Measurements from ENCODE around the gene RAB3GAP2. TPM values are rescaled to one million over a fixed set of nuclear protein-coding genes. Genes with fewer than 3 reads are reported as not detected.
"Not testable (repeated sequence)": the region's sequence is repeated elsewhere in the genome, so short reads cannot be mapped to it uniquely, and the experiment has no call there.

RAB3GAP2 gene
- total RNA-seq, 4 donors from 2014 or later, result 13.8 to 28.0 (median 20.4) TPM

DNA sequence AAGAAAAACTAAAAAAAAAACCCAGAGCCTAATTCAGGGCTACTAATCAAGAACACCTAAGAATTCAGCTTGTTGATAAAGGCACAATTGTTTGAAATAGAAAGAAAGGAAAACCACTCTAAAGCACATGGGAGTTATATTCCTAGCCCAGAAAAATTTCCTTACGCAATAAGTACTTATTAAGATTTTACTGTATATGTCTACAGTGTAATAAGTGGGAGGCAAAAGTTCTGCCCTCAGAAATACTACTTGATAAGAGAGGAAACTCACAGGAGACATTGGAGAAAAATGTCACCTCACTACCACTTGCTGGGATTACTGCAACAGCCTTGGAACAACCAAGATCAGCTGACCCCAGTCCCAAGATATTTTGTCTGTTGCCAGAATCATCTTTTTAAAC, 112.2 kb downstream of the RAB3GAP2 start:
- no peak for TF ChIP-seq POLR2A (IDR thresholded peaks at IDR 0.05)
- TF ChIP-seq, protein P1, sequence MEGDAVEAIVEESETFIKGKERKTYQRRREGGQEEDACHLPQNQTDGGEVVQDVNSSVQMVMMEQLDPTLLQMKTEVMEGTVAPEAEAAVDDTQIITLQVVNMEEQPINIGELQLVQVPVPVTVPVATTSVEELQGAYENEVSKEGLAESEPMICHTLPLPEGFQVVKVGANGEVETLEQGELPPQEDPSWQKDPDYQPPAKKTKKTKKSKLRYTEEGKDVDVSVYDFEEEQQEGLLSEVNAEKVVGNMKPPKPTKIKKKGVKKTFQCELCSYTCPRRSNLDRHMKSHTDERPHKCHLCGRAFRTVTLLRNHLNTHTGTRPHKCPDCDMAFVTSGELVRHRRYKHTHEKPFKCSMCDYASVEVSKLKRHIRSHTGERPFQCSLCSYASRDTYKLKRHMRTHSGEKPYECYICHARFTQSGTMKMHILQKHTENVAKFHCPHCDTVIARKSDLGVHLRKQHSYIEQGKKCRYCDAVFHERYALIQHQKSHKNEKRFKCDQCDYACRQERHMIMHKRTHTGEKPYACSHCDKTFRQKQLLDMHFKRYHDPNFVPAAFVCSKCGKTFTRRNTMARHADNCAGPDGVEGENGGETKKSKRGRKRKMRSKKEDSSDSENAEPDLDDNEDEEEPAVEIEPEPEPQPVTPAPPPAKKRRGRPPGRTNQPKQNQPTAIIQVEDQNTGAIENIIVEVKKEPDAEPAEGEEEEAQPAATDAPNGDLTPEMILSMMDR (IDR thresholded peaks at IDR 0.05), result no peak
- DNase-seq, result no peak
- no peaks in the 10 kb centered on the region for H3K4me1 ChIP-seq
- no peak overlapping the region for H3K4me3 ChIP-seq
- H3K9me3 ChIP-seq, result no peaks in the 10 kb centered on the region
- no peak overlapping the region for H3K27ac ChIP-seq
- intact Hi-C loops (cut with DNase I), result no loop called here
- H3K36me3 ChIP-seq, result peaks cover 0 to 81% (median 16%) of the 10 kb centered on the region in 3 donors
- H3K27me3 ChIP-seq, result no peaks in the 10 kb centered on the region
- WGBS, 2 donors, result 86 to 94% methylated on average over 1 of the region's 1 CpG

DNA sequence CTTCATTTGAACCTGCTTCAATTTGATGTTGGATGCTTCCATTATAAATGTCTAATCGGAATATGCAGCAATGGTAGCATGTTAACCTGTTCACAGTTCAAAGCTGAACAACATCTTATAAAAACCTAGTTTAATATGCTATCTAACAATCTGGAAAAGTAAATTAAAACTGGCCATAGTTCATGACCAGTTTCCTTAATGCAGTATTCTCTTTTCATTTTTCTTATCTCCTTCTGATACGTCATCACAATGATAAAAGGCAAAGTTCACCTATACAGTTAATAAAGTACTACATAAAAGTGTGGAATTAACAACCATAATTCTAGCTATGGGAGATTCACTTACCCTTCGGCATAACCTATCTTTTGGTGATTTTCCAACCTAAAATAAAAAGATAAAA, 113.2 kb downstream of the RAB3GAP2 start:
- WGBS, 2 donors, result 92 to 97% methylated on average over 3 of the region's 3 CpGs
- no peak for TF ChIP-seq POLR2A (IDR thresholded peaks at IDR 0.05)
- TF ChIP-seq, protein P1 (IDR thresholded peaks at IDR 0.05), result no peak
- H3K27ac ChIP-seq, result no peak overlapping the region
- peaks cover 0 to 81% (median 12%) of the 10 kb centered on the region in 3 donors for H3K36me3 ChIP-seq
- DNase-seq, result no peak
- H3K4me3 ChIP-seq, result no peak overlapping the region
- no peaks in the 10 kb centered on the region for H3K4me1 ChIP-seq
- H3K27me3 ChIP-seq, result no peaks in the 10 kb centered on the region
- no peaks in the 10 kb centered on the region for H3K9me3 ChIP-seq
- intact Hi-C loops (cut with DNase I), result no loop called here

GRCh38 chr1:220158530-220158929, 113.7 kb downstream of the RAB3GAP2 start:
- H3K4me3 ChIP-seq; H3K9me3 ChIP-seq; intact Hi-C loops (cut with DNase I); H3K27me3 ChIP-seq; H3K27ac ChIP-seq; H3K4me1 ChIP-seq; DNase-seq: not testable (repeated sequence)
- 89 to 98% methylated on average over 7 of the region's 7 CpGs for WGBS, 2 donors
- H3K36me3 ChIP-seq, result peaks cover 0 to 83% (median 12%) of the 10 kb centered on the region in 3 donors

DNA sequence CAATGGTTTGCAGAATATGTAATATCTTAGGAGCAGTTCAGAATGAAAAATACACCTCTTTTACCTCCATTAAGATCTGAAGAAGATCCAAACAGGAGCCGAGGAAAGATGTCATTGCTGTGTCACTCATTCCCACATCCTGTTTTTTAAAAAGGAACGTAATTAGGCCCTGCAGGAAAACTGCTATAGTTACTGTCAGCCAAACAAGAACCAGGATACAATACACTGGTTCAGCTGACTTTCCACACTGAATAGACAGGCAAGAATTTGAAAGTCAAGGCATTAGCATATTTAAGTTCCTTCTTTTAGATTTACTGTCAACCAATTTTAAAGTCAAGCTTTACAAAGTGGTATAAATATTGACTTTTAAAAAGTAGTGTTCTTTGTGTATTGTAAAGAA, 114.5 kb downstream of the RAB3GAP2 start:
- Histone ChIP-seq H3K4me3 (no peak overlapping the region), H3K27ac (no peak overlapping the region), H3K36me3 (peaks cover 0 to 91% (median 12%) of the 10 kb centered on the region in 3 donors), H3K9me3 (no peaks in the 10 kb centered on the region), H3K4me1 (no peaks in the 10 kb centered on the region), H3K27me3 (no peaks in the 10 kb centered on the region)
- intact Hi-C loops (cut with DNase I), result no loop called here
- WGBS, 2 donors, result 56 to 63% methylated on average over 2 of the region's 2 CpGs
- DNase-seq, result no peak
- no peak for TF ChIP-seq POLR2A (IDR thresholded peaks at IDR 0.05)
- TF ChIP-seq, protein P1 (IDR thresholded peaks at IDR 0.05), result no peak

- no peak for DNase-seq
- no peaks in the 10 kb centered on the region for H3K9me3 ChIP-seq
- H3K36me3 ChIP-seq, result peaks cover 0 to 98% (median 12%) of the 10 kb centered on the region in 3 donors
- WGBS, 2 donors, result 90 to 92% methylated on average over 4 of the region's 4 CpGs
- no peak overlapping the region for H3K27ac ChIP-seq
- H3K4me3 ChIP-seq, result no peak overlapping the region
- intact Hi-C loops (cut with DNase I), result no loop called here
- peaks cover 0 to 2% (median 0%) of the 10 kb centered on the region in 3 donors for H3K4me1 ChIP-seq
- no peaks in the 10 kb centered on the region for H3K27me3 ChIP-seq
- TF ChIP-seq, protein P1 (IDR thresholded peaks at IDR 0.05), result no peak
- TF ChIP-seq POLR2A (IDR thresholded peaks at IDR 0.05), result no peak
Observed at GRCh38 chr1:220156620-220157146, 115.6 kb downstream of the RAB3GAP2 start.

GRCh38 chr1:220153147-220153546, 119.1 kb downstream of the RAB3GAP2 start:
- Histone ChIP-seq H3K36me3 (peaks cover 0 to 96% (median 12%) of the 10 kb centered on the region in 3 donors), H3K9me3 (no peaks in the 10 kb centered on the region), H3K27me3 (no peaks in the 10 kb centered on the region), H3K4me1 (peaks cover 0 to 7% (median 0%) of the 10 kb centered on the region in 3 donors), H3K4me3 (no peak overlapping the region), H3K27ac (no peak overlapping the region)
- TF ChIP-seq, protein P1 (IDR thresholded peaks at IDR 0.05), result no peak
- TF ChIP-seq POLR2A (IDR thresholded peaks at IDR 0.05), result no peak
- intact Hi-C loops (cut with DNase I), result no loop called here
- no peak for DNase-seq

Data from esophagus squamous epithelium (tissue), 5 donors.